Measurements from ENCODE around the gene JMJD7. TPM values are rescaled to one million over a fixed set of nuclear protein-coding genes. Genes with fewer than 3 reads are reported as not detected.

Gene JMJD7
- polyA plus RNA-seq (ENCODE audit: insufficient read length) = 7.7 TPM

- peak; percentile 35 for DNase-seq (ENCODE audit: low read depth)
These were observed at the start of gene JMJD7 for GRCh38 chr15:41827880-41828806. JMJD7 (plus strand) TSS chr15:41828092; CDS start chr15:41828125, 33 bp downstream.

DNA sequence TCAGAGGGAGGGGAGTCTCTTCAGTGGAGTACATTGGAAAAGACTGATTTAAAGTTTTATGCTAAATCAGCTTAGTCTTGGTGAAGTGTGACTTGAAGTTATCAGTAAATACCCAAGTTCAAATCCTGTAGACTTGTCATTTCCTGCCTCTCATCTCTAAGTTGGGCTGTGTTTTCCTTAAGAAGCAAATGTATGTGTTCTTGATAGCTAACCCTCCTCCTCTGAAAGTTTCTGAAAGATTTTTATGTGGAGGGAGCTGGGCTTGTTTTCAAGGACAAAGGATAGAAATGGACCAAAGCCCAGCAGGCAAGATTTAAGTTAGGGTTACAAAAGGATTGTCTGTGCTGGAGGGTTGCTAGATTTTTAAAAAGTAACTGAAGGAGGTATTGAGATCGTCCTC, 49.4 kb upstream of the JMJD7 start:
- DNase-seq (ENCODE audit: low read depth) = no peak

DNA sequence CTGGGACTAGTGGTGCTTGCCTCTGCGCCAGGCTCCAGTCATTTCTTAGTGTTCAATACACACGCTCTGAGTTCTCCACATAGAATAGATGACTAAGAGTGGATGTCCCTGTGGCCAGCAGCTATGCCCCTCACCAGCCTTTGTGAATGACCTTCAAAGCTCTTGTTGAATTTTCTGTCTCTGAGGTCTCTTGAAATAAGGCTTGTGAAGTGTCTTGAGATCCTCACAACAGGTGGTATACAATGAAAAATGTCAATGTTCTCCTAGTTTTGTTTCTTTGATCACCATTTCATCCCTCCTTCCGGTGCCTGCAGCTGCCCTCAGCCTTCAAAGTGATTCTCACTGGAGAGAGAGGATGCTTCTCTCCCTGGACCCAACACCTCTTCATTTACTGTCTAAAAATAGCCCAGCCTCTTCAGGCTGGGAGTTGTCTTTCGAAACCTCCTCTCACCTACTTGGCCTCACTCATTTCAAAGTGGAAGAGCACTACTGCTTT, 48.2 kb upstream of the JMJD7 start:
- DNase-seq (ENCODE audit: low read depth) = no peak

DNA sequence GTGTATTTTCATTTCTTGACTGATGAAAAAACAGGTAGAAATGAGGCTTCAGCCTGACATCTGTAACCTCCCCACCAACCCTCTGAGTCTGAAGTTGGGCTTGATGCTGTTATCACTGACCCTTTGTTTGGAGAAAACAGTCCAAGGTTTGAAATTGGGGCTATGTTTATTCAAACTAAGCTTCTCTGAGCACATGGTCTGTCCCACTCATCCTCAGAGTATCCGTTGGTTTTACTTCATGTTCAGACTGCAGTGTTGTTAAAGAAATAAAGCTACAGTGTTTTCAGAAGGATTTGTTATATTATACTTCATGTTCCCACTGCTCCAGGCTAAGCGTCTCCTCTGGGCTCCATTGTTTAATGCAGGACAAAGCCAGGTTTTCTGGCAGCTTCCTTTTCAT, 47.6 kb upstream of the JMJD7 start:
- DNase-seq (ENCODE audit: low read depth) = no peak

DNA sequence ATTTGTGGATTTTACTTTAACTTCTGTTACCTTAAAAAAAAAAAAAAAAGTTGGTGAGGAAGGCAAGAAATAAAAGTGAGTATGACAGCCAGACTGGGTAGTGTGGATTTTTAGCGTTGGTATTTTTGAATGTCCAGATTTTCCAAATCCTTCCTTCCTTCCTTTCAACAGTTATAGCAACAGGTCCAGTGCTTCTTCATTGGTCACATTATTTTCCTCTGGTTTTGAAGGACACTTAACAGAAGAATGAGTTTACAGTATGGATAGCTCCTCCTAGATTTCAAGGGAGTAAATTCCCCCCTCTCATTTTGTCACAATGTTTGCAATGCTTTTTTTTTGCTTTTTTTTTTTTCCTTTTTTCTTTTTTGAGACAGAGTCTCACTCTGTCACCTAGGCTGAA, 47.2 kb upstream of the JMJD7 start:
- no peak for DNase-seq (ENCODE audit: low read depth)

- DNase-seq (ENCODE audit: low read depth) = no peak
These were observed 45.3 kb upstream of the JMJD7 start for GRCh38 chr15:41782371-41783282.

DNA sequence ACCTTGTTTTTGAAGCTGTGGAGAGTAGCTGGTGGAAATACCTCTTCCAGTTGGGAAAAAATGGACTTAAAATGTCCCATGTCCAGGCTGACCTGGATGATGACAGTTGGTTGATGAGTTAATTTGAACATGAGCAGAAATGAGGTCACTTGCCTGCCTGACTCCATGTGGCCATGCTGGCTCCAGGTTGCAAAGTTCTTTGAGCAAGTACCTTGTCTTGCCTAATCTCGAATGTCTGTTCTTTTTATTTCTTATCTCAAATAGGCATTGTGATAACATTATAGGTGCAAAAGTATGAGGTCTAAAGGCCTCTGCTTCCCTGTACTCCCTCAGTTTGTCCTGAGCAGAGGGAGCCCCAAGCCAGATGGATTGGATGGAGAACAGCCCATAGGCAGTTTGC, 44.6 kb upstream of the JMJD7 start:
- DNase-seq (ENCODE audit: low read depth) = no peak

GRCh38 chr15:41788262-41788661, 39.6 kb upstream of the JMJD7 start:
- no peak for DNase-seq (ENCODE audit: low read depth)

DNA sequence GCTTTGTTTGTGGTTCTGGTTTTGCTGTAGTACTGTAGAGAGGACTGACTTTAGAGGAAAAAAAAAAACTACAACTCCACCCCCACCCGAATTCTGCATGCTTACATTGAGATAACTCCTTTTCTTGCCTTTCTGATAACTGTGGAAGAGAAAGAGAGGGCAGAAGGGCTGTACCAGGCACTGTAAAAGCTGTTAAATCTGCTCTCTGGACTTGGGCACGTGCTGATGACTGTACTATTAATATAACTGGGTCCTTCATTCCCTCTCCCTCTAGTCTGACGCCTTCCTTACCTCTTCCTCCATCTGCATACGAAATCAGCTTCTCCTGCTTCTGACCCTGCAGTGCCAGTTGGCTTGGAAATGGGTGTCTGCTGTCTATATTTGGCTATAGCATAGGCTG, 38.7 kb upstream of the JMJD7 start:
- DNase-seq (ENCODE audit: low read depth) = no peak

DNA sequence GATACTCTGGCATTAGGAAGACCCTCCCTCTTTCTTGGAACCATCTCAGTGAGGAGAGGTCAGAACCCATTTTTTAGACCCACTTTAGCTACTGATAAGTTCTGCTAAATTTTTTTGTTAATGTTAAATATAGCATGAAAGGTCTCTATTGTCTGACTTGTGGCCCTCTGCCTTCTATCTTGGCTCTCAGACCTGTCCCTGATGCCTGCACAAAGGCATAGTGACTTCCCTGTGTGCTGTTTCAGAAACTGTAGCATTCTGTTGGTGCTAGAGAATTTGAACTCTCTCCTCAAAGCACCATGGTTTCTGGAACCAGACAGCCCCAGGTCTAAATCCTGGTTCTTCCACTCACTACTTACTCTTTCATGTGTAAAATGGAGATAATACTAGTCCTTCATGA, 38.2 kb upstream of the JMJD7 start:
- DNase-seq (ENCODE audit: low read depth) = no peak

- no peak for DNase-seq (ENCODE audit: low read depth)
These were observed 37.7 kb upstream of the JMJD7 start for GRCh38 chr15:41790169-41790568.

GRCh38 chr15:41790756-41791546, 36.9 kb upstream of the JMJD7 start:
- DNase-seq (ENCODE audit: low read depth) = no peak

GRCh38 chr15:41791547-41791937, 36.4 kb upstream of the JMJD7 start:
- DNase-seq (ENCODE audit: low read depth) = no peak

- DNase-seq (ENCODE audit: low read depth) = no peak
These were observed 35.8 kb upstream of the JMJD7 start for GRCh38 chr15:41792000-41792637.

DNA sequence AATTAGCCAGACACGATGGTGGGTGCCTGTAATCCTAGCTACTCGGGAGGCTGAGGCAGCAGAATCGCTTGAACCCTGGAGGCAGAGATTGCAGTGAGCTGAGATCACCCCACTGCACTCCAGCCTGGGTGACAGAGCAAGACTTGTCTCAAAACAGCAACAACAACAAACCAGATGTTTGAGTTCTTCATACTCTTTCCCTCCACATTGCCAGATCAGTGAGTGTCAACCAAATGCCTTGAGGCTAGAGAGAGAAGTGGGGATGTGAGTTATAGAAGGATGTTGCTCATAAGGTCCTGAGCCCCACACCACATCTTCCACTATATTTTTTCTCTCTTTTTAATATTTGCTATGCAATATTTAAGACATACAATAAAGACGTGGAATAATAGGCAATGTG, 33.8 kb upstream of the JMJD7 start:
- no peak for DNase-seq (ENCODE audit: low read depth)

DNA sequence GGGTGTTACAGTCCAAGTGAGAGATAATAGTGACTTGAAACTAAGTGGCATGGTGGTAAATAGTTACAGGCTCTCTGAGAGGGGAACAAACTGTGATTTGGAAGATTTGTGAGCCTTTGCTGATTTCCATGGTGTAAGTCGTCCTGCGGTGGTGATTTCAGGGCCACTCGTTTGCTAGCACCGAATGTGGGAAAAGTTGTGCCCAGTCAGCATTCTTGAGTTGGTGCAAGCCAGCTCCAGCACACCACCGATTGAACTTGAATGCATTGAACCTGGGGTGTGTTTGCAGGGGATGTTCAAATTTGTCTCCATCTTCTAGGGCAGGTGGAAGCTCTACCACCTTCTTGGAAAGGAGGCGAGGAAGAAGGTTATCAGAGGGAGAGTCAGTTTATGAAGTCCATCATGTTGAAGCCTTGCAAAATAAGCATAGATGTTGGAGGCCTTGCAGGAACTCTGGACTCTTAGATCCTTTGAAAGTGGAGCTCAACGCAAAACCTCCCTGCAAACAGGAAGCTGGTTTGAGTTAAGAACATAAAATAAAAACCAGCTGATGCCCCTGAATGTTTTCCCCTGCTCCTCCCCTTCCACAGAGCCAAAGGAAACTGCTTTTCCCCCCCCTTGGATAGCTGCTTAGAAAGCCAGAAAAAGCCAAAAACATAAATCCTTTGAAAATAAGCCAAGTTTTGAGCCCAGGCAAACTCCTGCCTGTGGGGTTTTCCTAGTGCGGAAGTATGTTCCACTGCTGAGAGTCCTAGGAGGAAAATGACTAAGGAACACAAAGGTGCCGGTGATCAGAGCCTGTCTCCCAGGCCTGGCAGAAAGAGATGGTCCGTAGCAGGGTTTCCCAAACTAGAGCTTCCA, 31.7 kb upstream of the JMJD7 start:
- no peak for DNase-seq (ENCODE audit: low read depth)

- DNase-seq (ENCODE audit: low read depth) = no peak
These were observed 30.5 kb upstream of the JMJD7 start for GRCh38 chr15:41797201-41797944.

DNA sequence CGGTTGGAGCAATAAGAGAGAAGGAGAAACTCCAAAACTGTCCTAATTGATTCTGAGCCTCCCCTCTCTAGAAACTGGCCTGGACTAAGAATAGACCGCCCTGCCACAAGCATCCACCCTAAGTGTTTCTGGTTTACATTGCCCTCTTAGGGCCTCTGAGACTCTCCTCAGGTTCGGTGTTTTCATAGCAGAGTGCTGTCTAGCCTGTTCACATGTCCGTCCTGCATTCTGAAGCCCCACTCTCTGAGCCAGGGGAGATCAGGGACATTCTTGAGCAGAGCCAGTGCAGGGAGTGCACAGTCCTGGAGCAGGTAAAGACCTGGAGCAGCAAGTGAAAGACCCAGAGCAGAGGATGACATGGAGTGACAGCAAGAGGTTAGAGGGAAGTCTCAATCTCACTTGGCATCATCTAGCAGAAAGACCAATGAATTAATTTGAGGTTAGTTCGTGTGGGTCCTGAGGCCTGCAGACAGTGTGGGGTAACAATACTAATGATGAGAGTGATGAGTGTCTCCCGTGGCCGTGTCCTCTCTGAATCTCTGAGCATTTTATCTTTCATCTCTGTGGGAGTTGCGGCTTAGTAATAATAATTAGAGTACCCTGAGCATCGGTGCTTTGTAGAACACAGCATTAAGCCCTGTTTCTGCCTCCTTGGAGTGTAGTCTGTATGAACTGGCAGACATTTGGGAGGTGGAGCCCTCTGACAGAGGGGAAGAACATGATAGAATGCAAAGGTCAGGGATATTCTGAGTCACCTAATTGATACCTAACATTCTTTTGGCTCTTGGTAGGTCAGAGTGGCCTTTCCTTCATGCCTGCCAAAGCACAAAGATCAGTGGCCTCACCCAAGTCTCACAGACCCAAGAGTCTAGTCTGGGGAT, 29.0 kb upstream of the JMJD7 start:
- no peak for DNase-seq (ENCODE audit: low read depth)

- no peak for DNase-seq (ENCODE audit: low read depth)
These were observed 28.4 kb upstream of the JMJD7 start for GRCh38 chr15:41799488-41799805.
